DOHH2 (cell line): ENCODE results near the gene UBR1.

ENCODE experiments used
- H3F3A ChIP-seq: fragments of 200-600 bp; sonication (generic), shearing (Covaris generic); 2 replicates; pipeline ENCODE4 v1.6.0; 2016; ENCODE audit warnings: antibody characterized with exemption, mild to moderate bottlenecking; ENCODE audit not compliant: control insufficient read depth, insufficient read depth
- H3K27ac ChIP-seq: fragments of 200-600 bp; sonication (generic); 2 replicates; pipeline ENCODE4 v1.5.1; 2014; ENCODE audit warnings: low read depth, mild to moderate bottlenecking, low read length, moderate library complexity
- H3K27me3 ChIP-seq: fragments of 200-600 bp; sonication (generic); 2 replicates; pipeline ENCODE4 v1.6.1; 2014; ENCODE audit warnings: mild to moderate bottlenecking, low read length, mixed read lengths; ENCODE audit not compliant: control insufficient read depth
- H3K36me3 ChIP-seq: fragments of 200-600 bp; sonication (generic); 2 replicates; pipeline ENCODE4 v1.6.1; 2014; ENCODE audit warnings: mild to moderate bottlenecking, low read length, moderate library complexity, mixed read lengths; ENCODE audit not compliant: control insufficient read depth
- H3K4me1 ChIP-seq: fragments of 200-600 bp; sonication (generic); 2 replicates; pipeline ENCODE4 v1.6.1; 2014; ENCODE audit warnings: mild to moderate bottlenecking, low read length, mixed read lengths; ENCODE audit not compliant: control insufficient read depth
- H3K4me2 ChIP-seq: fragments of 200-600 bp; sonication (generic); 2 replicates; pipeline ENCODE4 v1.6.0; 2014; ENCODE audit warnings: mild to moderate bottlenecking, low read length, moderate library complexity
- H3K4me3 ChIP-seq: fragments of 200-600 bp; sonication (generic); 2 replicates; pipeline ENCODE4 v1.5.1; 2014; ENCODE audit warnings: mild to moderate bottlenecking, low read length, mixed read lengths
- H3K79me2 ChIP-seq: fragments of 200-600 bp; sonication (generic); 2 replicates; pipeline ENCODE4 v1.6.1; 2014; ENCODE audit warnings: mild to moderate bottlenecking, low read length, mixed read lengths; ENCODE audit not compliant: control insufficient read depth
- H3K9me2 ChIP-seq: fragments of 200-600 bp; sonication (generic); replicated peaks from 2 replicates; pipeline ENCODE4 v1.6.1; 2014; ENCODE audit warnings: mild to moderate bottlenecking, low read length, mixed read lengths; ENCODE audit not compliant: control insufficient read depth
- H3K9me3 ChIP-seq: fragments of 200-600 bp; sonication (generic); 2 replicates; pipeline ENCODE4 v1.6.1; 2014; ENCODE audit warnings: antibody characterized with exemption, low read length, mixed read lengths; ENCODE audit not compliant: control insufficient read depth, insufficient read depth
- H4K20me1 ChIP-seq: fragments of 200-600 bp; sonication (generic); 2 replicates; pipeline ENCODE4 v1.6.0; 2014; ENCODE audit warnings: low read depth, mild to moderate bottlenecking, antibody characterized with exemption, low read length, moderate library complexity; ENCODE audit not compliant: control insufficient read depth, insufficient read depth
- EZH2phosphoT487 ChIP-seq: fragments of 200-600 bp; sonication (generic); IDR thresholded peaks from 2 replicates; pipeline ENCODE4 v1.6.1; 2017; ENCODE audit warnings: borderline replicate concordance, mild to moderate bottlenecking, antibody characterized with exemption, low read length, moderate library complexity, mixed read lengths
- TF ChIP-seq, protein P1 (sequence below): fragments of 200-600 bp; sonication (generic); IDR thresholded peaks from one replicate; pipeline ENCODE4 v1.5.1; 2014; ENCODE audit warnings: antibody characterized with exemption, mild to moderate bottlenecking, low read depth, low read length; ENCODE audit not compliant: poor library complexity, severe bottlenecking

The UBR1 gene

DNA sequence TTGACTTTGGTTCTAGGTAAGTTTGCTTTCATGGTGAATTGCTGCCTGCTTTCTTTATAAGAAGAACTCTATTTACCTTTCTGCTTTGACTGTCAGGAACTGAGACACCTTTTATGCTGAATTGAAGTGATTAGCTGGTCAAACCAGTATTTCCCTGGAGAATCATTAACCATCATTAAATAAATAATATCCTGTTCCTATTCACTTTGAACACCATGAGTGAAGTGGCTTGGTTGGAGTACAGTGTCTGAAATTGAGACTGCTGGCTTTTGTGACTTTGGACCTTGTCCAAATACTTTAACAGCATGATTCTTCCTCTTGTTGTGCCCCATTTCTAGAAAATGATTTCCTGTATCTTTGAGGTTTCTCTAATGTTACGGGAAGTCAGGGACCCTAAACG lies 21.9 kb upstream of the UBR1 start:
- no peaks in the 10 kb centered on the region for H3K79me2 ChIP-seq
- no peak overlapping the region for H3K27ac ChIP-seq
- H3F3A ChIP-seq, result peaks cover 7% of the 10 kb centered on the region
- no peaks in the 10 kb centered on the region for H3K9me2 ChIP-seq
- H3K4me3 ChIP-seq, result no peak overlapping the region
- H3K4me1 ChIP-seq, result peaks cover 12% of the 10 kb centered on the region
- H3K4me2 ChIP-seq, result no peak overlapping the region
- H3K9me3 ChIP-seq, result peaks cover 5% of the 10 kb centered on the region
- H4K20me1 ChIP-seq, result no peaks in the 10 kb centered on the region
- TF ChIP-seq, protein P1, sequence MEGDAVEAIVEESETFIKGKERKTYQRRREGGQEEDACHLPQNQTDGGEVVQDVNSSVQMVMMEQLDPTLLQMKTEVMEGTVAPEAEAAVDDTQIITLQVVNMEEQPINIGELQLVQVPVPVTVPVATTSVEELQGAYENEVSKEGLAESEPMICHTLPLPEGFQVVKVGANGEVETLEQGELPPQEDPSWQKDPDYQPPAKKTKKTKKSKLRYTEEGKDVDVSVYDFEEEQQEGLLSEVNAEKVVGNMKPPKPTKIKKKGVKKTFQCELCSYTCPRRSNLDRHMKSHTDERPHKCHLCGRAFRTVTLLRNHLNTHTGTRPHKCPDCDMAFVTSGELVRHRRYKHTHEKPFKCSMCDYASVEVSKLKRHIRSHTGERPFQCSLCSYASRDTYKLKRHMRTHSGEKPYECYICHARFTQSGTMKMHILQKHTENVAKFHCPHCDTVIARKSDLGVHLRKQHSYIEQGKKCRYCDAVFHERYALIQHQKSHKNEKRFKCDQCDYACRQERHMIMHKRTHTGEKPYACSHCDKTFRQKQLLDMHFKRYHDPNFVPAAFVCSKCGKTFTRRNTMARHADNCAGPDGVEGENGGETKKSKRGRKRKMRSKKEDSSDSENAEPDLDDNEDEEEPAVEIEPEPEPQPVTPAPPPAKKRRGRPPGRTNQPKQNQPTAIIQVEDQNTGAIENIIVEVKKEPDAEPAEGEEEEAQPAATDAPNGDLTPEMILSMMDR, result no peak
- TF ChIP-seq EZH2phosphoT487, result no peak
- H3K36me3 ChIP-seq, result no peaks in the 10 kb centered on the region
- H3K27me3 ChIP-seq, result peaks cover 5% of the 10 kb centered on the region

DNA sequence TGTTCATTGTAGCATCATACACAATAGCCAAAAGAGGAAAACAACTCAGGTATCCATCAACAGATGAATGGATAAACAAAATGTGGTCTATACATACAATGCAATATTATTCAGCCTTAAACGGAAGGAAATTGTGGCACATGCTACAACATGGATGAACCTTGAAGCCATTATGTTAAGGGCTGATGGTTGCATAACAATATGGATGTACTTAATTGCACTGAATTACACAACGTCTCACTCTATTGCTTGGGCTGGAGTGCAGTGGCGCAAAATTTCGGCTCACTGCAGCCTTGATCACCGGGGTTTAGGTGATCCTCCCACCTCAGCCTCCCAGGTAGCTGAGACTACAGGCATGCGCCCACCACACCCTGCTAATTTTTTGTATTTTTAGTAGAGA lies 20.5 kb upstream of the UBR1 start:
- no peaks in the 10 kb centered on the region for H3K36me3 ChIP-seq
- H3K27ac ChIP-seq, result no peak overlapping the region
- H3K4me2 ChIP-seq, result no peak overlapping the region
- TF ChIP-seq EZH2phosphoT487, result no peak
- TF ChIP-seq, protein P1, result no peak
- H3K4me3 ChIP-seq, result no peak overlapping the region
- peaks cover 14% of the 10 kb centered on the region for H3K4me1 ChIP-seq
- H3F3A ChIP-seq, result peaks cover 7% of the 10 kb centered on the region
- peaks cover 5% of the 10 kb centered on the region for H3K9me3 ChIP-seq
- H4K20me1 ChIP-seq, result no peaks in the 10 kb centered on the region
- H3K9me2 ChIP-seq, result no peaks in the 10 kb centered on the region
- H3K27me3 ChIP-seq, result peaks cover 13% of the 10 kb centered on the region
- H3K79me2 ChIP-seq, result no peaks in the 10 kb centered on the region

DNA sequence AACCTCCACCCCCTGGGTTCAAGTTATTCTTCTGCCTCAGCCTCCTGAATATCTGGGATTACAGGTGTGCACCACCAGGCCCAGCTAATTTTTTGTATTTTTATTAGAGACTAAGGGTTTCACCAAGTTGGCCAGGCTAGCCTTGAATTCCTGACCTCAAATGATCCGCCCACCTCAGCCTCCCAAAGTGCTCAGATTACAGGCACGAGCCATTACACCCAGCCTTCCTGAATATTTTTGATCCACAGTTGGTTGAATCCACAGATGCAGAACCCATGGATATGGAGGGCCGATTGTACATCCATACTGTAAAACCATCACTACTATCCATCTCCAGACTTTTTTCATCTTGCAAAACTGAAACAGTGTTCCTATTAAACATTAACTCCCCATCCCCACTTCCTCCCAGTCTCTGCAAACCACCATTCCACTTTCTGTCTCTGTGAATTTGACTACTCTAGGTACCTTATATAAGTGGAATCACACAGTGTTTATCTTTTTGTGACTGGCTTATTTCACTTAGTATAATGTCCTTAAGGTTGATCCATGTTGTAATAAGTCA lies 19.3 kb upstream of the UBR1 start:
- TF ChIP-seq EZH2phosphoT487, result no peak
- TF ChIP-seq, protein P1, result no peak
- no peaks in the 10 kb centered on the region for H3K9me2 ChIP-seq
- H3K27me3 ChIP-seq, result peaks cover 13% of the 10 kb centered on the region
- peaks cover 5% of the 10 kb centered on the region for H3K9me3 ChIP-seq
- H3F3A ChIP-seq, result peaks cover 7% of the 10 kb centered on the region
- no peaks in the 10 kb centered on the region for H4K20me1 ChIP-seq
- H3K4me2 ChIP-seq, result no peak overlapping the region
- H3K4me1 ChIP-seq, result peaks cover 14% of the 10 kb centered on the region
- H3K36me3 ChIP-seq, result no peaks in the 10 kb centered on the region
- H3K4me3 ChIP-seq, result no peak overlapping the region
- H3K79me2 ChIP-seq, result no peaks in the 10 kb centered on the region
- no peak overlapping the region for H3K27ac ChIP-seq

DNA sequence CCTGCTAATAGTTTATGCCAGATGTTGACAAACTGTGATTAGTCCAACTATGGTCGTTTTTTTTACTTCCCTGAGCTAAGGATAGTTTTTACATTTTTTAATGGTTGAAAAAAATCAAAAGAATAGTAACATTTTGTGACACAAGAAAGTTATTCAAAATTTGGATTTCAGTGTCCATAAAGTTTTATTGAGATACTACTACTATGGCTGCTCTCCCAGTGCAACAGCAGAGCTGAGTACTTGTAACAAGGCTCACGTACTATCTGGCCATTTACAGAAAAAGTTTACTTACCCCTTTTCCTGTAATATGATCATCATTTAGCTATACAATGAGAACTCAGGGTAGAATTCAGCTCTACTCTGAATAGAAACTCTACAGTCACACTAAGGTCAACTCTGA lies 16.0 kb upstream of the UBR1 start:
- H3K4me2 ChIP-seq, result no peak overlapping the region
- H3K9me3 ChIP-seq, result no peaks in the 10 kb centered on the region
- no peaks in the 10 kb centered on the region for H3K36me3 ChIP-seq
- no peak overlapping the region for H3K27ac ChIP-seq
- no peak overlapping the region for H3K4me3 ChIP-seq
- H3K4me1 ChIP-seq, result peaks cover 26% of the 10 kb centered on the region
- H3F3A ChIP-seq, result peaks cover 7% of the 10 kb centered on the region
- no peaks in the 10 kb centered on the region for H4K20me1 ChIP-seq
- peaks cover 13% of the 10 kb centered on the region for H3K27me3 ChIP-seq
- no peaks in the 10 kb centered on the region for H3K9me2 ChIP-seq
- no peaks in the 10 kb centered on the region for H3K79me2 ChIP-seq
- TF ChIP-seq EZH2phosphoT487, result no peak
- TF ChIP-seq, protein P1, result no peak
